ENCODE measurements around the gene PLPPR1.

GRCh38 chr9:101271102-101271501 lies 242.6 kb downstream of the PLPPR1 start:
- TF ChIP-seq EZH2 (IDR thresholded peaks at IDR 0.05; ENCODE audit: borderline replicate concordance, low read depth, low read length, poor library complexity, severe bottlenecking) (no peak), CTCF (conservative IDR thresholded peaks at IDR 0.05; ENCODE audit: low read depth, low read length) (no peak)
